PFSK-1 (cell line): Measurements from ENCODE around the gene COL9A1.

ENCODE experiments used
- FOXP2 ChIP-seq: optimal IDR thresholded peaks from 2 replicates; pipeline ENCODE3; 2011; ENCODE audit warnings: borderline replicate concordance, control low read depth, inconsistent platforms; ENCODE audit not compliant: insufficient read depth; ENCODE audit errors: extremely low read length, extremely low read depth
- POLR2AphosphoS5 ChIP-seq: IDR thresholded peaks from 2 replicates; pipeline ENCODE4 v1.6.1; 2012; ENCODE audit warnings: low read depth, mild to moderate bottlenecking, control low read depth, low read length, moderate library complexity
- REST ChIP-seq, 2 experiments: IDR thresholded peaks; 2 replicates each; pipeline versions ENCODE4 v1.6.1 to v1.8.0; 2011 to 2012; ENCODE audit warnings: low read depth in 2 of 2, low read length in 2 of 2, control low read depth in 1 of 2, inconsistent platforms in 1 of 2, mild to moderate bottlenecking in 1 of 2, moderate library complexity in 1 of 2; ENCODE audit not compliant: insufficient read depth in 1 of 2
- SIN3A ChIP-seq: IDR thresholded peaks from 2 replicates; pipeline ENCODE4 v1.6.1; 2012; ENCODE audit warnings: mild to moderate bottlenecking, low read length, moderate library complexity, borderline replicate concordance; ENCODE audit not compliant: insufficient read depth
- TAF1 ChIP-seq: IDR thresholded peaks from 2 replicates; pipeline ENCODE4 v1.6.1; 2012; ENCODE audit warnings: low read length, control low read depth, borderline replicate concordance; ENCODE audit not compliant: insufficient read depth

- TF ChIP-seq POLR2AphosphoS5 (no peak), REST (IDR thresholded peaks at IDR 0.05; ENCODE audit: insufficient read depth in 1 of 2, low read depth in 2 of 2, low read length in 2 of 2) (no peak), FOXP2 (no peak), TAF1 (no peak), SIN3A (no peak)
These were observed 40.4 kb upstream of the COL9A1 start for GRCh38 chr6:70343313-70343712.
